GM18520 (cell line): Measurements from ENCODE around the gene DNAI2.
"Not testable (repeated sequence)": the region's sequence is repeated elsewhere in the genome, so short reads cannot be mapped to it uniquely, and the experiment has no call there.

ENCODE experiments used
- ATAC-seq: cut with Tn5 transposase; IDR thresholded peaks from one replicate; pipeline ENCODE4 v1.9.1; 2021; ENCODE audit not compliant: unreplicated experiment

Gene DNAI2

DNA sequence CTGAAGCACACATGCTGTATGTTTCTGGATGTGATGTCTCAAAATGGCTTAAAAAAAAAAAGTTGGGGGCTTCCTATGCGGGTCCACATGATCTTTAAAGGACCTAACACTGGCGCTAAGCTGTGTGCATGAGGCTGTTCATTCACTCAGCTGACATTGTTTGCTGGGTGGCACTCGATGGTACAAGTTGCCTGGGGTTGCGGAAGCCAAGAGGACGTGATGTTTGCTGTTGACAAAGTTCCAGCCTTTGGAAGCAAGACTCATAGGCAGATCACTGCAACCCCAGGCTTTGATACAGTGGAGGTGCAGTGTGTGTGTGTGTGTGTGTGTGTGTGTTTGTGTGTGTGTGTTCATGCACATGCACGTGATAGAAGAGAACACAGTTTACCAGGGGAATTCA, 29.5 kb upstream of the DNAI2 start:
- no peak for ATAC-seq

DNA sequence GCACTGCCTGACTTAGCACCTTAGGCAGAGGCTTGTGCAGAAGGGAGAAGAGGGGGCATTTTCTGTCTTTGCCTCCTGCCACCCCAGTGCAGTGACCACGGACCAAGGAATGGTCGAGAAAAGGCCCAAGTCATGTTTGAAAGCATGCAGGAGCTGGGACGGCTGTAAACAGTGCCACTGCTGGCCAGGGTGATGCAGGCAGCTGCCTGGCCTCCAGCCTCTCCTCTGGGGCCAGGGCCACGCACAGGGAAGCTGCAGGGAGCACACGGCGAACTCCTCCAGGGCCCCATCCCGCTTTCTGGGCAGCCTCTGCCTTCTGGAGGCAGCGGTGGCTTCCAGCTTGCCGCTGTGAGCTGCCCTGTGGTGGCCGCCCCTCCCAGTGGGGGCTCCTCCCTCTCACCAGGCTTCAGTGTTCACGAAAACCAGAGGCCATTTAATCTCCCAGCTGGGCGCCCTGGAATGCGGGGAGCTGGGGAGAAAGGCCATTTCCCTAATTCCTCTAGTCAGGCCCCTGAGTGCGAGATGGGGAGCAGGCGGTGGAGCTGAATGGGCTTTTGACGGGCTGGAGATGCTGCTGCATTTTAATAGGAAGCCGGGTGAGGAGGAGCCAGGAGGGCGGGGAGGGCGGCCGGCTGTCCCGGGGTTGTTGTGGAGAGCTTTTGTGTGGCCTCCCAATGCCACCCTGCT, 28.7 kb upstream of the DNAI2 start:
- ATAC-seq: no peak

DNA sequence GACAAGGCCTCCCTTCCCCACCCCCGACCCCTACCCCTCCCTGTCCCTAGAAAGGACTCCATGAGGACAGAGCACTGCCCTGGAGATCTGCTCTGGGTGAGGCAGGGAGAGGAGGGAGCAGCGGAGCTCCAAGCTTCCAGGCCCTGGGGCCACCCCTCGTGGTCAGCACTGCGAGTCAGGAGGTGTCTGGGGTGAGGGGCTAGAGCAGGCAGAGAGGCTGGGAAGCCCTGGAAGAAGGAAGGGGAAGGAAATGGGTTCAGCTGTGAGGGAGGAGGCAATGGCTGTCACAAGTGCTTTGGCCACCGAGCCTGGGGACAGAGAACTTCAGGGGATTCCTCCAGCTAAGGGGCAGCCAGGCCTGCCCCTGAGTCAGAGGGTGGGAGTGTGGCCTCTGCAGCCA, 28.2 kb upstream of the DNAI2 start:
- no peak for ATAC-seq

DNA sequence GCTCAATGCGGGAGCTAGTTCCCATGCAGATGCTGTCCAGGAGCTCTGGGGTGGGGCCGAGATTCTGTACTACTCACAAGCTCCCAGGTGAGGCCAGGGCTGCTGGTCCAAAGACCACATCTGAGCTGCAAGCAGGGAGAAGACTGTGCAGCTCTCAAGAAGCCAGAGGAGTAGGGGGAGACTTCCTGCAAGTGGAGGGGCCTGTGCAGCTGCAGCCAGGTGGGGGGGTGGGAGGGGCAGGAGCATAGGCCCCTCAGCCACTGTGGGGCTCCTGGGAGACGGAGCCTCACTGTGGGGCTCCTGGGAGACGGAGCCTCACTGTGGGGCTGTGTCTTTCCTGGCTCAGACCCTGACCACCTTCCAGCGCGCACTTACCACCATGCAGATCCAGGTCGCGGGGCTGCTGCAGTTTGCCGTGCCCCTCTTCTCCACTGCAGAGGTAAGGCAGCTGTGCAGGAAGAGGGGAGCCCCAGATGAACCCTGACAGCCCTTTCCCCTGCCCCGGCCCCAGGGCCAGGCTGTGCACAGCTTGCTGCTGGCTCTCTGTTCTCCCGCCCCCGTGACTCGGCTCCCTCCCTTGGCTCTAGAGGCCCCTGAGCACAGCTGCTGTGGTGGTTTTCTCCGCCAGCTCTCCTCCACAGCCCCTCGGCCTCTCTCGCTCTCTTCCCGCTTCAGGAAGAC, 24.3 kb upstream of the DNAI2 start:
- ATAC-seq: no peak

DNA sequence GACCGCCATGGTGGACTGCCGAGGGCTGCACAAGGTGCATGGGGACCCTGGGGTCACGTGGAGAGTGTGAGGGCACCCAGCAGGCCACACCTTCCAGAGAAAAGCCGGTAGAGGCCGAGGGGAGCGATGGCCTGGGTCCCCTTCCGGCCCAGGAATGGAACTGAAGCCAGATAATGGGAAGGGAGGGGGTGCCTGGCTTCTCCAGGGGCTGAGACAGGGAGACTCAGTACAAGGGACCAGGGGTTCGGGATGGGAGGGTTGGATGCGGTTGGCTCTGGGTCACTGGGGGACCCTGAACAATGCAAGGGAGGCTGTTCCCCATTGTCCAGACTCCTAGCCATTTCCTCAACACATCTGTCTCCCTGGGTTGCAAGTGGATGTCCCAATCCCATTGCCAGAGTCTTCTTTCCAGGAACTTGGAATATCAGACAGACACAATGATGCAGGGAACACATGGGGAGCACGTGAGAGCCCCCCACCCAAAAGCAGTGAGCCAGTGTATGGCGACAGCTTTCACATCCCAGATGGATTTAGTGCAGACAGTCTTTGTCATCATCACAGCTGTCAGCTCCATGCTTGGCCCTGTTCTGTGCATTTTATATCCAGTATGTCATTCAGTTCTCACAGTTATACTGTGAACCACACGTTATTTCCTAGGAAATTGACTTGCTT, 23.6 kb upstream of the DNAI2 start:
- no peak for ATAC-seq

DNA sequence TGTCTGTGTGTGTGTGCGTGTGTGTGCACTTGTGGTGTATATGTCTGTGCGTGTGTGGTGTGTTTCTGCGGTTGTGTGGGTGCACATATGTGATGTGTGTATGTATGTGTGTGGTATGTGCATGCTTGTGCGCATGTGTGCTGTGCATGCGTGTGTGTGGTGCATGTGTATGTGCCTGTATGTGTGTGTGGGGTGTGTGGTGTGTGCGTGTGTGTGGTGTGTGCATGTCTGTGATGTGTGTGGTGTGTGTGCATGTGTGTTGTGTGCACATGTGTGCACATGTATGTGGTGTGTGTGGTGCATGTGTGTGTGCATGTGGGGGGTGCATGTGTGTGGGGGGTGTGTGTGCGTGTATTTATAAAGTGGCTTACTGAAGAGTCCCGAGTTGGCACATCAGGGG, 23.0 kb upstream of the DNAI2 start:
- no peak for ATAC-seq

DNA sequence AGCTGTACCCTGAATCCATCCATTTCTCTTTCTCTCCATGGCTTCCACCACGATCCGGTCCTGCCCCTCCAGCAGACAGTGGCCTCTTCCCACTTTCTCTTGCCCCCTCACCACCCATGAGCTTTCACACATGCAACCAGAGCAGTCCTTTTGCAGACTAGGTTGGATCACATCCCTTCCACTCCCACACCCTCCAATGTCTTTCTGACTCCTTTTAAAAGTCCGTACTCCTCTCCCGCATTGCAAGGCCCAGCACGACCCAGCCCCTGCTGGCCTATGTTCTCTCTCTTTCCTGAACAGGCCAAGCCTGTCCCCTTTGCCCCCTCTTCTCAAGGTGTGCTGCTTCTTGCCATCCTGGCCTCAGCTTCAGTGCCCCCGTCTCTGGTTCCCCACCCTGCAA, 22.5 kb upstream of the DNAI2 start:
- no peak for ATAC-seq

DNA sequence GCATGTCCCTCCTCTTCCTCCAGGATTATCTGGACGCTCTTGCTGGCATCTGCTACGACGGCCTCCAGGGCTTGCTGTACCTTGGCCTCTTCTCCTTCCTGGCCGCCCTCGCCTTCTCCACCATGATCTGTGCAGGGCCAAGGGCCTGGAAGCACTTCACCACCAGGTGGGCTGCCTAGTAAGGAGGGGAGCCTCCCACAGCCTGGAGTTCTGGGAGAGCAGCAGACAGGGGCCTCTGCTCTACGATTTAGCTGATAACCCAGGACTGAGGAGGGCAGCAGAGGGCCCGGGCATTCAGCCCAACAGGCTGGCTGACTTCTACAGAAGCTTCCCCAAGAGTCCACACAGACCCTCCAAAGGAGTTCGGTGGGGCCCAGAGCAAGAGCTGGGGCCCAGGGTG, 21.8 kb upstream of the DNAI2 start:
- ATAC-seq: no peak

DNA sequence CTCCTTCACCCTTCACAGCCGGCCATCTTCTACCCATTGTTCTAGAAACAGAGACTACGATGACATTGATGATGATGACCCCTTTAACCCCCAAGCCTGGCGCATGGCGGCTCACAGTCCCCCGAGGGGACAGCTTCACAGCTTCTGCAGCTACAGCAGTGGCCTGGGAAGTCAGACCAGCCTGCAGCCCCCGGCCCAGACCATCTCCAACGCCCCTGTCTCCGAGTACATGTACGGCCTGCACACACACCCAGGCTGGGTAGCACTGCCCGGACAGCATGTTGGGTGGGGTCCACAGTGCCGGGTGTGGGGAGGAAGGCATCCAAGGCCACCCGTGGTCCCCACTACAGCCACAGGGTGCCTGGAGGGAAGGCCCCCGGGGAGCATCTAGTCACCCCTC, 21.0 kb upstream of the DNAI2 start:
- no peak for ATAC-seq

DNA sequence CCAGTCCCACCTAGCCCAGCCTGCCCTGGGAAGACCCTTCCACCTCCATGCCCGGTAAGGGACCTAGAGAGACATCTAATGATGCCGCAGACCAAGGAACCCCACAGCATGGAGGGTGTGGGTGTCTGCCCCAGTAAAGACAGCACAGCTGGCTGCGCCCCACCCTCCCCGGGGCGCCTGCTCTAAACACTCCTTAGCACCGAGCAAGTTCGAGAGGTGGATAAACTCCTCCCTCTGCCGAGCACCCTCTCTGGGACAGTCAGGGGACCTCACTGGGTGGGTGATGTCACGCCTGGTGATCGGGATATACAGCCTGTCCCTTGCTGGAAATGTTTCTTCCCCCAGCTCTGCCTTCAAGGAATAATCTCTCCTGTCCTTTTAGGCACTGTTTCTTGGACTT, 16.7 kb upstream of the DNAI2 start:
- ATAC-seq: no peak

DNA sequence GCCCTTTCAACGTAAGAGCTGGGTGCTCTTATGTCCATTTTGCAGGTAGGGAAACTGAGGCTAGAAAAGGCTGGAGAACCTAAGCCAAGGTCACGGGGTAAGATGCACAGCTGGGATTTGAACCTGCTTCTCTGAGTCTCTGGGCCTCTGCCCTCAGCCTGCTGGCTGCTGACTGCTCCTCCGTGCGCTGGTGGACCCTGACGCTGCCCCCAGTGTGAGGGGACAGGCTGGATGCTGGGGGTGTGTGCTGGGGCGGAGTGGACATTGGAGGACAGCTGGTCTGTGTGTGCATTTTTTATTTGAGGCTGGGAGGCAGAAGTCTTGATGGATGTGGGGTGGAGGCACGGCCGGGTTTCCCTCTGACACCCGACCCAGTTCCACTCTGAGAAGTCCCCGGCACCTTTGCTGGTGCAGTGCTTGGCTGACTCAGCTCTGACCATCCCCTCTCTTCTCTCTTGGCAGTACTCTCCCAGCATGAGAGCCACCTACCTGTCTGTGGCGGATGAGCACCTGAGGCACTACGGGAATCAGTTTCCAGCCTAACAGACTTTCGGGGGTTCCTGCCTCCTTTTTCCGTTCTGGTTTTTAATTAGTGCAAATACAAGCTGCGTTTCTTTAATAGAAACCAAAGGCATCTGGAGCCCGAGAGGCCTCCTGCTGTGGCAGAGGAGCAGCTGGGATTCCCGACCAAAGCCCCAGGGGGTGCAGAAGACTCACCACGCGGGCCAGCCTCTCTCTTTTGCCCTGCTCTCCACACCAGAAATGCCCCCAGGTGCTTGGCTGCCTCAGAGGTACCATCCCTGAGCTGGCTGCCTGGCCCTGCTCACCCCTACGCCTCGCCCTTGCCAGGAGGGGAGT, 14.1 kb upstream of the DNAI2 start:
- ATAC-seq: no peak

DNA sequence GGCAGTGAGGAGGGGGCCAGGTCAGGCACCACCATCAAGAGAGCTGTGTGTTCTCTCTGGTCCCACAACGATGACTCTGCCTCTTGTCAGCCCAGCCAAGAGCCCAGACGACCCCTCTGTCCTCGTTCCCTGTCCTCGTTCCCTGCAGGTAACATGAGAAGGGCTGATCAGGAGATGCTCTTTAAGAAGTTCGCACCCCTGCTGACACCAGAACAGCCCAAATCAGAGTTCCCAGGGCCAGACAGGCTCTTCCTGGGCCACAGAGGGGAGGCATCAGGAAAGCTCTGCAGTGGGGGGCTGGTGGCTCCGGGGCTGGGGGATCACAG, 13.5 kb upstream of the DNAI2 start:
- no peak for ATAC-seq

DNA sequence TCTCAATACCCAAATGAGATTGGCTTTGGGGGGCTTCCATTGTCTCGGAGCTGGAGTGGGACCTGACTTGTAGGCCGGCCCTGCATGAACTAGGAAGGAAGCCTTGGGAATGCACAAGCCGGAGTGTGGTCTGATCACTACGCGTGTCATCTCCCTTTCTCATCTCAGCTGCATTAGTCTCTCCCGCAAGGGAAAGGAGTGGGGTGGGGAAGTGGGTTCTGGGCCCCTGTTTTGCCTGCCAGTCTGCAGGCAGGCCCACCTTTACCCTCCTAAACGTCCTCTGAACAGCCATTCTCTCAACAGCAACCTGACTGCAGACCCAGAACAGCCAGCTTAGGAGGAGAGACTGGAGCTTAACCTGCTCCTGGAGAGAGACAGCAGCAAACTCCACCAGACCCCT, 11.4 kb upstream of the DNAI2 start:
- ATAC-seq: no peak

DNA sequence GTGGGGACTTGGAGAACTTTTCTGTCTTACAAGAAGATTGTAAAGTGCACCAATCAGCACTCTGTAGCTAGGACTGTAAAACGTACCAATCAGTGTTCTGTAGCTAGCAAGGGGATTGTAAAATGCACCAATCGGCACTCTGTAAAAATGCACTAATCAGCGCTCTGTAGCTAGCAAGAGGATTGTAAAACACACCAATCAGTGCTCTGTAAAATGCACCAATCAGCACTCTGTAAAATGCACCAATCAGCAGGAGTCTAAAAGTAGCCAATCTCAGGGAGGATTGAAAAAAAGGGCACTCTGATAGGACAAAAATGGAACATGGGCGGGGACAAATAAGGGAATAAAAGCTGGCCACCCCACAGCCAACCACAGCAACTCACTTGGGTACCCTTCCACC, 7.0 kb upstream of the DNAI2 start:
- ATAC-seq: not testable (repeated sequence)

DNA sequence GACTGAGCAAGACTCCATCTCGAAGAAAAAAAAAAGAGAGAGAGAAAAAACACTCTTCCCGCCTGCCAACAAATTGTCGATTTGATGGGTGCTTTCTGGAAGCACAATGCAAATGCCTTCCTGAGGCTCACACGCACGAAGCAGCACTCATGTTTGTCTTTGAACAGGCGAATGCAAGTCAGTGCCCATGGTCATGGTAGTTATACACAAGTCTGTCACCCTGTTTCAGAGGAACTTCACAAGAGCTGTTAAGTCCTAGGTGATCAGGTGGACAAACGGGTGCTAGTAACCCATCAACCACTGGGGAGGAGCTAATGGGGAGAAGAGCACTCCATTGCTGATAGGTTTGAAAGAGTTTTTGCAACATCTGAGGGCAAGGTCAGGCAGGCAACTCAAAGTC, 6.5 kb upstream of the DNAI2 start:
- no peak for ATAC-seq

DNA sequence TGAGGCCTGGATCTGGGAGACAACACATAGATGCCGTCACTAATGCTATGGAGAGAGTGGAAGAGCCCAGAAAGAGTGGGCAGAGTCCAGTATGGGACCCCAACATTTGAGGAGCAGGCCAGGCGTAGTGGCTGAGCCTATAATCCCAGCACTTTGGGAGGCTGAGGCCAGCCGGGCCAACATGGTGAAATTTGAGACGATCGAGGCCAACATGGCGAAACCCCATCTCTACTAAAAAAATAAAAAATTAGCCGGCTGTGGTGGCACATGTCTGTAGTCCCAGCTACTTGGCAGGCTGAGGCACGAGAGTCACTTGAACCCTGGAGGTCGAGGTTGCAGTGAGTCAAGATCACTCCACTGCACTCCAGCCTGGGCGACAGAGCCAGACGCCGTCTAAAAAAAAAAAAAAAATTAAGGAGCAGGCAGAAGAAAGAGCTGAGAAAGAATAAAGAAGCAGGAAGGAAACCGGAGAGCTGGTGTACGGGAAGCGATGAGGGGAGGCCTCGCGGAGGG, 6.0 kb upstream of the DNAI2 start:
- ATAC-seq: no peak

DNA sequence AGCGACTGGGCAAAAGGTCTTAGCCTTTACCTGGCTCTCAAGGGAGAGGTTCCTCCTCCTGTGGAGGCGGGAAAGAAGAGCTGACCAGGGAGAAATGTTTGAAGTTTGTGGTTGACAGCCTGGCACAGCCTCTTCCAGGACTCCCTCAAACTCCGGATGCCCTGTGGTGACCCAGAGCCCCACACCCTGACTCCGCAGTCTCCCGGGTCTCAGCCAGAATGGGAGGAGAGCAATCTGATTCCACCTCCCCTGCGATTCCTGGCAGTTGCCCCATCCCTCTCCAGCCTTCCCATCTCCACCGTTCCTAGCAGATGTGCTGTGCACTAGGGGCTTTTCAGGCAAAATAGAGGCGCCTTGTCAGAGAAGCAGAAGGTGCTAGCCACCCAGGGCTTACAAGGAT, 5.5 kb upstream of the DNAI2 start:
- no peak for ATAC-seq

DNA sequence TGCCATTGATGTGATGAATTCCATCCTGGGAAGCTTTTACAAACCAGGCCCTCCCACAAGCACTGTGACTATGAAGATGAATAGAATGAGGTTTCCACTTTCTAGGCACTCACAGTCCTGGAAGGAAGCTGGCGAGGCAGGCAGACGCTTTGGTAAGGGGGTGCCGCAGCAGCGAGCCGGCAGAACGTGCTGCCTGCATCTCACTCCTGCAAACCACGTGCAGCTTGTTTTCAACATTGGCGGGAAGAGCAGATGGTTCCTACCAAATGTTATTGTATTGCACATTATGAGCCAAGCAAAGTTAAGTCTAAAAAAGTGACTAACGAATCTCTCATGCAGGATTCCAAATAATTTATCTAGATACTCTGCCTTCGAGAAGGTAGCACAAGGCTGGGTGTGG, 3.7 kb upstream of the DNAI2 start:
- no peak for ATAC-seq

DNA sequence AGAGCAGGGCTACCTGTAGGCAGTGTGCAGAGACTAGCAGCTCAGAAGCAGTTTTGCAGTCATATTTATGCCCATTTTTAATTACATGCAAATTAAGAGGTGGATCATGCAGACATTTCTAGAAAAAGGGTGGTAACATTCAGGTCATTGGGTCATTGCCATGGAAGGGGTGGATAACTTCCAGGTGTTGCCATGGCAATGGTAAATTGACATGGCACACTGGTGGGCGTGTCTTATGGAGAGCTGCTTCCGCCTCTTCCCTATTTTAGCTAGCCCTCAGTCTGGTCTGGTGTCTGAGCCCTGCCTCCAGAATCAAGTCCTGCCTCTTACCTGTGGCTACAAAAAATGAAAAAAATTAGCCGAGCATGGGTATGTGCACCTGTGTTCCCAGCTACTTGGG, 2.8 kb upstream of the DNAI2 start:
- ATAC-seq: no peak

DNA sequence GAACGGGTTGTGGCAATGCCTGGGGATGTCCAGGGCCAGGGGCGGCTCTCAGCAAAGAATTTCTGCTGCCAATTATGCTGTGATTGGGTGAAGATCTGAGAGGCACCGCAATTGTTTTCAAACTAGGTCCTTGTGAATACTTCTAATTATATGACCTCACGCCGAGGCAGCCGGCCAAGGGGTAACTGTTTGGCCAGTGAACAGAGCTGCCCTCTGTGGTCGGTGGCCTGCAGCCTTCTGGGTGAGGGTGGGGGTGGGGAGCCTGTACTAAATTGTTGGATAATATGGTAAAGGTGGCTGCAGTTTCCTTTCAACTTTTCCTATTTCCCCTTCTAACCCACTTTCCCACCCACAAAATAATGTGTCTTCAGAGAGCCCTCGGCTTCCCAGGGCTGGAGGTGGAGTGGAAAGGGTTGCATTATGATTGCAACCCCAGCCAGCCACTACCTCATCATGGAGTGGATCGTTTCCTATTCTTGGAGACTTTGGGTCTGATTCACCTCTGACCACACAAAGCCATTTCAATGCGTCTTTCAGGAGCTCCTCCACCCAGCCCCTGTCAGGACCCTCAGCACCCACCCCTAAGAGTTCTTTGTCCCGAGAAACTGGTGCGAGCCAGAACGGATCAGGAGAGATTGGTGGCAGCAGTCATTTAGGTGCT, 2.0 kb upstream of the DNAI2 start:
- ATAC-seq: no peak

DNA sequence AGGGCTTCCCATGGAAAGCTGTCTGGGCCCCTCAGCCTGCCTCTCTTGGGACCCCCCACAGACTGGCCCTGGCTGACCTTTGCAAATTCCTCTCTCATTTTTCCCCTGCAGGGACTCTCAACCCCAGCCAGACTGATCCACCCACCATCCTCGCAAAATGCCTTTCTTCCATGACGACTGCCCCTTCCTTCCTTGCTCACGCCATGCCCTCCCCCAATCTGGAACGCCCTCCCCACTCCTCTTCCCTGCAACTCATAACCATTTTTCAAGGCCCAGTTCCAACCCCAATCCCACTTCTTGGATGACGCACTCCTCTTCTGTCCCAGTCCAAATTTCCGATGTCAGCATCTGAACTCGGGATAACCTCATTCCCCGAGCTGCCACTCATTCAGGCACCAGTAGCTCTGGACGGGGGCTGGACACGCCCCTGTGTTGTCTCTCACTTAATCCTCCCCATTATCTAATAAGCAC, 1.3 kb upstream of the DNAI2 start:
- no peak for ATAC-seq
